ENCODE measurements around the gene STH.
"Not testable (repeated sequence)": the region's sequence is repeated elsewhere in the genome, so short reads cannot be mapped to it uniquely, and the experiment has no call there.

STH gene

GRCh38 chr17:46009681-46010596 lies 10.9 kb downstream of the STH start:
- no peak for DNase-seq

- no peak for DNase-seq
These were observed 11.6 kb downstream of the STH start for GRCh38 chr17:46010597-46011186.

GRCh38 chr17:46011711-46012505 lies 12.9 kb downstream of the STH start:
- DNase-seq = no peak

- DNase-seq = no peak
These were observed 13.5 kb downstream of the STH start for GRCh38 chr17:46012506-46013079.

GRCh38 chr17:46013127-46013501 lies 14.1 kb downstream of the STH start:
- DNase-seq = no peak

GRCh38 chr17:46013502-46014165 lies 14.6 kb downstream of the STH start:
- no peak for DNase-seq

- DNase-seq = not testable (repeated sequence)
These were observed 20.4 kb downstream of the STH start for GRCh38 chr17:46019408-46019925.

- DNase-seq = no peak
These were observed 21.1 kb downstream of the STH start for GRCh38 chr17:46020023-46020761.

GRCh38 chr17:46020998-46021397 lies 21.9 kb downstream of the STH start:
- DNase-seq = no peak

- not testable (repeated sequence) for DNase-seq
These were observed 24.3 kb downstream of the STH start for GRCh38 chr17:46023366-46023765.

GRCh38 chr17:46023783-46024388 lies 24.8 kb downstream of the STH start:
- DNase-seq = no peak

GRCh38 chr17:46024590-46024989 lies 25.5 kb downstream of the STH start:
- DNase-seq = no peak

GRCh38 chr17:46025060-46025459 lies 26.0 kb downstream of the STH start:
- no peak for DNase-seq

GRCh38 chr17:46025510-46026165 lies 26.6 kb downstream of the STH start:
- no peak for DNase-seq

GRCh38 chr17:46026166-46027047 lies 27.4 kb downstream of the STH start:
- no peak for DNase-seq

GRCh38 chr17:46027048-46027975 lies 28.3 kb downstream of the STH start:
- no peak for DNase-seq

GRCh38 chr17:46027976-46028325 lies 28.9 kb downstream of the STH start:
- no peak for DNase-seq

- DNase-seq = no peak
These were observed 29.3 kb downstream of the STH start for GRCh38 chr17:46028374-46028773.

All from GF-D8 (cell line).